Fibroblast of gingiva (primary cell): ENCODE measurements around the gene CENPX.
"Not testable (repeated sequence)": the region's sequence is repeated elsewhere in the genome, so short reads cannot be mapped to it uniquely, and the experiment has no call there.

Experiments
- DNase-seq: peaks from one replicate; pipeline ENCODE4 v3.0.0-alpha.2; 2011; ENCODE audit warnings: low read depth

Gene CENPX

GRCh38 chr17:81998212-81998611 lies 24.5 kb downstream of the CENPX start:
- no peak for DNase-seq

DNA sequence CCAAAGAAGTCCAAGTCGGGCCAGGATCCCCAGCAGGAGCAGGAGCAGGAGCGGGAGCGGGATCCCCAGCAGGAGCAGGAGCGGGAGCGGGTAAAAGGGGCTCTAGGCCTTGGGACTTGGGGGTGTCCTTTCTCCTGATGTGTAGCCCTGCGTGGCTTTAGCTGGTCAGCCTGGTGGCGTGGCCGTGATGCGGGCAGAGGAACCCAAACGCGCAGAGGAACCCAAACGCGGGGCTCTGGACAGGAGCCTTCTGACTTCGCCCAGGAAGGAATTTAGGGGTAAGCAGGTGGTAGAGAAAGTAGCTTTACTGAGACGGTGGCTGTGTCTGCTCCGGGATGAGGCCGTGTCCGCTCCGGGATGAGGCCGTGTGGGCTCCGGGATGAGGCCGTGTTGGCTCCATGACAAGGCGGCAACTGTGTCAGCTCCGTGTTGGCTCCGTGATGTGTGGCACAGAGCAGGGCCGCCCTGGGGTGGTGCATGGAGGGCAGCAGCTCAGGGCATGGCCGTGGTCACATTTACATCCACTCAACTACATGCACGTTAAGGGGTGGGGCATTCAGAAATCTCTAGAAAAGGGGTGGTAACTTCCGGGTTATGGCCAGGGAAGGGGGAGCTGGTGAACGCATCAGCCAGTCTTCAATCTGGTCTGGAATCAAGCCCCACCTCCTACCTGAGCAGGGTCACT lies 25.8 kb downstream of the CENPX start:
- no peak for DNase-seq

- no peak for DNase-seq
Measured at GRCh38 chr17:81996232-81996756, 26.4 kb downstream of the CENPX start.

- DNase-seq: no peak
Measured at GRCh38 chr17:81995463-81996231, 27.0 kb downstream of the CENPX start.

GRCh38 chr17:81994593-81995462 lies 27.9 kb downstream of the CENPX start:
- no peak for DNase-seq

- no peak for DNase-seq
Measured at GRCh38 chr17:81993729-81994592, 28.7 kb downstream of the CENPX start.

DNA sequence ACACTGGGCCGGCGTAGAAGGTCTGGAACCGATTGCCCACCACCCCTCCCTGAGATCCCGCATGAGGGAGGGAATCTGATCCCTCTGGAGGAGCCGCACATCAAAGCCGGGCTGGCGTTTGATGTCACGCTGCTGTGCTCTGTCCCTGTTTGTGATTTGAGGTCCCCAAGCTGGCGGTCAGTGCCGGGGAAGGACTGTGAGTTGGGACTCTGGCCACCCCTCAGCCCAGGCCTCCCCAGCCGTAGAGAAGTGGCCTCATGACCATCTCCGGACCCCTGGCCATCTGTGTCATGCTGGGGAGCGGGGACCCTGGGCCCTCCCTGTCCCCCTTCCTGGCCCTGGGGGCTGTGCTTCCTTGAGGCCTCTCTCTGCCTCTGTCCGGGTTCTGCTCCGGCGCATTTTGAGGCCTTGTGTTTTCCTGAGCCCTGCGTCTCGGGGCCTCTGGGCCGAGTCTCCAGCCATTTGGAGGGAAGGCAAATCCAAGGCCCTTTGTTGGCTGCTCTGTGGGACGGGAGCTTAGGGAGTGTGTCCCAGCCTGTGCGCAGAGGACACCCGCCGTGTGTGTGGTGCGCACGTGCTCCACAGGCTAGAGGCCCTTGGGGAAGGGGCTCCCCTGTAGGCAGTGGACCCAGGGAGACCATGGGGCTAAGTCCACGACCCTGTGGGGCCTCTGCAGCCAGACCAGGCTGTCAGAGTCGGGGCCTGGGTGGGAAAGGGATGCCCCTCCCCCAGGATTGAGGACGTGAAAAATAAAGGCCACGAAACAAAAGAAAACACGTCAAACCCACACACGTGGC lies 30.2 kb downstream of the CENPX start:
- DNase-seq: no peak

DNA sequence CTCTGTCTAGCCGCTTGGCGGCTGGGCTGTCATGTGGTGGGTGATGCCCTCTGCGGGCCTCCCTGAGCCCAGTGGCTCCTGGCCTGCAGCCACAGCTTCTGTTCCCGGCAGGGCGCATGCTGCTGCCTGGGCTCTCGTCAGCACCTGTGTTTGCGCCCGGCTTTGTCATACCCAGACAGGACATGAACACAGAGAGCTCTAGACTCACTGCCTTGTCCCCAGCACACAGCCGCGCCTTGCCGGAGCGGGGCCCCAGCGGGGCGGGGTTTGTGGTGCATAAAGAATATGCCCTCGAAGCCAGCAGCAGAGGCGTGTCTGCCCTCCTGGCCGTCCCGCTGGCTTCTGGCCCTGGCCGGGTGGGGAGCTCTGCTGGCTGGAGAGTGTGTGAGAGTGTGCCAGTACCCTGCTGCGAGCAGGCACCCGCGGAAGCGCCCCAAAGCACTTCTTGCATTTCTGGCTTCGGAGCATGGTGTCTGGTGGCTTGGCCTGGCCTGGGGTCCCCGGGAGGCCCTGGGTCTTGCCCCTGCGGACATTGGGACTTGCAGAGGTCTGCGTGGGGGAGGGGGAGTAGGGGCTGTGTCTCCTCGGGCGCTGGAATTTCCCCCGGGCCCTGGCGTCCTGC lies 30.9 kb downstream of the CENPX start:
- peak; percentile 78 for DNase-seq

- no peak for DNase-seq
Measured at GRCh38 chr17:81990836-81991683, 31.6 kb downstream of the CENPX start.

DNA sequence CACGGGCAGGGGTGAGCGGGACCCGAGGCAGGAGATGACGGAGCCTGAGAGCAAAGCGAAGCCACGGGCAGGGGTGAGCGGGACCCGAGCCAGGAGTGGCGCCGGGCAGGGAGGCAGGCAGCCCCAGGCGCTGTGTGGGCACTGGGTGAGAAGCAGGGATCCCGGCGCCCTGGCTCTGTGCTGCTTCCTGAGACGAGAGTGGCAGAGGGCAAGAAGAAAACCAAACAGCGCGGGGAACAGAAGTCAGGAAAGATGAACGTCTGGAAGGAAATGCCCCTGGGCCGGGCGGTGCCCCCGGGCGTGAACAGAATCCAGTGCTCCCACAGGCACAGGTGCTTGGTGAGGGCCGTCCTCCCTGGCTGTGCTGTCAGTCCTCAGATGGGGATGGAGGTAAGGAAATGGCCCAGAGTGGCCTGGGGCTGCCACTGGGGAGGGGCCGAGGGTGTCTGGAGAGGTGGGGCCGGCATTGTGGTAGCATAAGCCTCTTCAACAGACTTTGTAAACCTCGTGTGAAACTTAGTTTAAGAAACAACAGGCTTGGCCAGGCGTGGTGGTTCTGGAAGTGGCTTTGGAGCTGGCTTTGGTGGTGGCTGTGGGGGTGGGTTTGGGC lies 35.4 kb downstream of the CENPX start:
- DNase-seq: no peak

- no peak for DNase-seq
Measured at GRCh38 chr17:81986606-81987005, 36.1 kb downstream of the CENPX start.

DNA sequence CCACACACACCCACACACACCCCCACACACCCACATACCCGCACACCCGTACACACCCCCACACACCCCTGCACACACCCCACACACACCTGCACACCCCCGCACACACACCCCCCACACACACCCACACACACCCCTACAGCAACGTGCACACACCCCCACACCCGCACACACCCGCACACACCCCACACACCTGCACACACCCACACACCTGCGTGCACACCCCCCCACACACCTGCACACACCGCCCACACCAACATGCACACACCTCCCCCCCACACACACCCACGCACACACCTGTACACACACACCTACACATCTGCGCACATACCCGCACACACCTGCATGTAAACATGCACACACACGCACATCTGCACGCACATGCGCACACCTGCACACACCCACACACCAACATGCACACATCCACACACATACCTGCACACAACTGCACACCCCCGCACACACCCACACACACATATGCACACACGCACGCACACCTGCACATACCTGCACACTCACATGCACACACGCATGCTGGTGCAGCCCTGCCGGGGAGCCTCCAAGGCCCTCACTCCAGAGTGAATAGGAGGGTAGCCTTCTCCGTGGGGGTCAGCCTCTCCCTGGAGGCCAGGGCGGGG lies 37.8 kb downstream of the CENPX start:
- DNase-seq: no peak

GRCh38 chr17:81983639-81984373 lies 38.9 kb downstream of the CENPX start:
- no peak for DNase-seq

- no peak for DNase-seq
Measured at GRCh38 chr17:81983011-81983638, 39.6 kb downstream of the CENPX start.

GRCh38 chr17:81981511-81981910 lies 41.2 kb downstream of the CENPX start:
- DNase-seq: not testable (repeated sequence)

DNA sequence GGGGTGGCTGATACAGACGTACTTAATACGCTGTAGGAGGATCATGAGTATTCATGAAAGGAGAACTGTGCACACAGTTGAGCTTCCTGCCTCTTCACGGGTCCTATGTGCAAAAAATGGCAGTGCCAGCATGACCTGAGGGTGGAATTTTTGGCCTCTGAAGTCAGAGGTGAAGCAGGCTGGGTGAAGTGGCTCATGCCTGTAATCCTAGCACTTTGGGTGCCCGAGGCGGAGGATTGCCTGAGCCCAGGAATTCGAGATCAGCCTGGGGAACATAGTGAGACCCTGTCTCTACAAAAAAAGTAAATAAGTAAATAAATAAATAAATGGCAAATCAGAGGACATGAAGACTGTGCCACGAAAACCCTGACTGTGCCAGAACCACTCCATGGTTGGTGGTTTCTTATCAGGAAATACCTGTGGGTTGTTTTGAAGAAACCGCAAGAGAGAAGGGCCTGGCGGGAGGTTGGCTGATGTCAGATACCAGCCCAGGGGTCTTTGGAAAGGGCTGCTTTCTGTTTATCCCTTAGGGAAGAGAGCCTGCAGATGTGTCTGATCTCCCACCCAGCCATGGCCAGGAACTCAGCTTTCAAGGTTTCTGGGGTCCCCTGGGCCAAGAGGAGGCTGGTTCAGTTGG lies 41.9 kb downstream of the CENPX start:
- no peak for DNase-seq

DNA sequence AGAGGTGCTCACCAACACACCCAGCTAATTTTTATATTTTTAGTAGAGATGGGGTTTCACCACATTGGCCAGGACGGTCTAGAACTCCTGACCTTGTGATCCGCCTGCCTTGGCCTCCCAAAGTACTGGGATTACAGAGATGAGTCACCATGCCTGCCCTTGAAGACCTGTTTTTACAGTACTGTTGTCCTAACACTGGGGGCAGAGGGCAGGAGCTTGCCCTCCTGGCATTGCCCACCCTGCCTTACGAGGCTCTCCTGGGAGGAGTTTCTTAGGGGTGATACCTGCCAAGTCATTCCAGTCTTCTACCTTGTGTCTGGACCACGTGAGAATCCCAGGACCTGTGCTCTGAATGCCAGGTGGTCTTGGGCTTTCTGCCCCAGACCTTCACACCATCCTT lies 42.6 kb downstream of the CENPX start:
- DNase-seq: no peak
